HEK293 (cell line): ENCODE results near the gene PA2G4.

Experiments
- CTCF ChIA-PET: fragments of 350-600 bp; formaldehyde crosslinking; extraction: SDS; loops from one replicate; lab custom pipeline; 2021; ENCODE audit warnings: antibody characterized with exemption; lab: Yijun Ruan, JAX
- POLR2A ChIA-PET: fragments of 300-600 bp; formaldehyde crosslinking; extraction: SDS; loops from one replicate; lab custom pipeline; 2020; ENCODE audit warnings: antibody characterized with exemption, inconsistent platforms; lab: Yijun Ruan, JAX
- H3K27ac ChIP-seq: fragments of 200-500 bp; sonication (Bioruptor generic); 2 replicates; pipeline ENCODE4 v1.5.1; 2014; ENCODE audit warnings: low read depth, low read length, control low read depth, inconsistent platforms; ENCODE audit errors: extremely low read depth
- H3K36me3 ChIP-seq, 2 experiments: fragments of 200-500 bp in 1 of 2; sonication (Bioruptor generic) in 1 of 2; 1 replicate in 1 of 2; 2 replicates in 1 of 2; pipeline ENCODE4 v1.5.1; 2014 to 2017; ENCODE audit warnings: inconsistent platforms in 2 of 2, low read length in 2 of 2; ENCODE audit not compliant: control insufficient read depth in 2 of 2, insufficient read depth in 1 of 2
- H3K4me1 ChIP-seq: fragments of 200-500 bp; sonication (Bioruptor generic); 2 replicates; pipeline ENCODE4 v1.5.1; 2014; ENCODE audit warnings: mild to moderate bottlenecking, low read length, inconsistent platforms; ENCODE audit not compliant: control insufficient read depth, insufficient read depth
- H3K4me3 ChIP-seq: 2 replicates; pipeline ENCODE4 v1.5.1; 2011; ENCODE audit warnings: low read depth, mild to moderate bottlenecking, control low read depth, low read length, moderate library complexity
- H3K9me3 ChIP-seq: fragments of 200-500 bp; sonication (Bioruptor generic); 2 replicates; pipeline ENCODE4 v1.5.1; 2014; ENCODE audit warnings: low read depth, low read length, inconsistent platforms; ENCODE audit not compliant: control insufficient read depth, insufficient read depth
- CTCF ChIP-seq: fragments of 450-650 bp; formaldehyde crosslinking; IDR thresholded peaks from 2 replicates; pipeline ENCODE4 v1.5.1; 2016; ENCODE audit warnings: missing biosample characterization, missing genetic modification characterization
- GFI1B ChIP-seq: fragments of 450-650 bp; formaldehyde crosslinking; IDR thresholded peaks from 2 replicates; pipeline ENCODE4 v1.5.1; 2016; ENCODE audit warnings: missing biosample characterization, missing genetic modification characterization
- HOXA7 ChIP-seq: sonication (generic); formaldehyde crosslinking; IDR thresholded peaks from 2 replicates; pipeline ENCODE4 v1.8.1; 2022; ENCODE audit warnings: missing genetic modification reagents, borderline replicate concordance
- HOXD13 ChIP-seq: sonication (generic); formaldehyde crosslinking; IDR thresholded peaks from 2 replicates; pipeline ENCODE4 v1.8.0; 2022; ENCODE audit warnings: missing genetic modification reagents, borderline replicate concordance
- KLF17 ChIP-seq: fragments of 450-650 bp; formaldehyde crosslinking; IDR thresholded peaks from 2 replicates; pipeline ENCODE4 v1.5.1; 2016; ENCODE audit warnings: missing biosample characterization, missing genetic modification characterization
- ZBTB17 ChIP-seq: fragments of 450-650 bp; formaldehyde crosslinking; IDR thresholded peaks from 2 replicates; pipeline ENCODE4 v1.5.1; 2016; ENCODE audit warnings: missing biosample characterization, missing genetic modification characterization
- ZFHX2 ChIP-seq: fragments of 450-650 bp; formaldehyde crosslinking; conservative IDR thresholded peaks from 2 replicates; pipeline ENCODE4 v1.5.1; 2016; ENCODE audit warnings: missing biosample characterization, missing genetic modification characterization
- ZNF121 ChIP-seq: fragments of 450-650 bp; formaldehyde crosslinking; IDR thresholded peaks from 2 replicates; pipeline ENCODE4 v1.5.1; 2016; ENCODE audit warnings: missing biosample characterization, missing genetic modification characterization
- ZNF19 ChIP-seq: fragments of 450-650 bp; formaldehyde crosslinking; IDR thresholded peaks from 2 replicates; pipeline ENCODE4; 2016; ENCODE audit warnings: missing biosample characterization, missing genetic modification characterization, low read depth
- ZNF221 ChIP-seq: fragments of 450-650 bp; formaldehyde crosslinking; IDR thresholded peaks from 2 replicates; pipeline ENCODE4 v1.5.1; 2017; ENCODE audit warnings: missing biosample characterization, missing genetic modification characterization, borderline replicate concordance
- ZNF239 ChIP-seq: fragments of 450-650 bp; formaldehyde crosslinking; IDR thresholded peaks from 2 replicates; pipeline ENCODE4 v1.5.1; 2016; ENCODE audit warnings: missing biosample characterization, missing genetic modification characterization
- ZNF398 ChIP-seq: fragments of 450-650 bp; formaldehyde crosslinking; IDR thresholded peaks from 2 replicates; pipeline ENCODE4 v1.5.1; 2017; ENCODE audit warnings: missing biosample characterization, missing genetic modification characterization
- ZNF433 ChIP-seq: fragments of 450-650 bp; formaldehyde crosslinking; IDR thresholded peaks from 2 replicates; pipeline ENCODE4 v1.5.1; 2016; ENCODE audit warnings: missing biosample characterization, missing genetic modification characterization, low read depth
- ZNF48 ChIP-seq: fragments of 450-650 bp; formaldehyde crosslinking; IDR thresholded peaks from 2 replicates; pipeline ENCODE4 v1.5.1; 2016; ENCODE audit warnings: missing biosample characterization, missing genetic modification characterization
- ZNF513 ChIP-seq: fragments of 450-650 bp; IDR thresholded peaks from 2 replicates; pipeline ENCODE4 v1.5.1; 2018; ENCODE audit warnings: missing biosample characterization, missing genetic modification characterization
- ZNF549 ChIP-seq: fragments of 450-650 bp; IDR thresholded peaks from 2 replicates; pipeline ENCODE4 v1.5.1; 2018; ENCODE audit warnings: missing biosample characterization, missing genetic modification characterization, mild to moderate bottlenecking, inconsistent platforms, moderate library complexity
- ZNF561 ChIP-seq: fragments of 450-650 bp; IDR thresholded peaks from 2 replicates; pipeline ENCODE4 v1.5.1; 2018; ENCODE audit warnings: missing biosample characterization, missing genetic modification characterization, borderline replicate concordance
- ZNF660 ChIP-seq: fragments of 450-650 bp; IDR thresholded peaks from 2 replicates; pipeline ENCODE4 v1.5.1; 2018; ENCODE audit warnings: missing biosample characterization, mild to moderate bottlenecking, missing genetic modification characterization
- ZNF704 ChIP-seq: fragments of 450-650 bp; formaldehyde crosslinking; IDR thresholded peaks from 2 replicates; pipeline ENCODE4 v1.5.1; 2016; ENCODE audit warnings: missing biosample characterization, missing genetic modification characterization
- ZNF777 ChIP-seq: fragments of 450-650 bp; formaldehyde crosslinking; IDR thresholded peaks from 2 replicates; pipeline ENCODE4 v1.5.1; 2017; ENCODE audit warnings: missing biosample characterization, missing genetic modification characterization, borderline replicate concordance
- ZNF785 ChIP-seq: fragments of 450-650 bp; formaldehyde crosslinking; IDR thresholded peaks from 2 replicates; pipeline ENCODE4 v1.5.1; 2016; ENCODE audit warnings: missing biosample characterization, missing genetic modification characterization

Gene PA2G4

GRCh38 chr12:56143870-56144269 lies 39.5 kb downstream of the PA2G4 start:
- Histone ChIP-seq H3K4me1 (peaks cover 6% of the 10 kb centered on the region; the same call in 1 of the 2 replicates), H3K27ac (no peak overlapping the region), H3K36me3 (peaks cover 17 to 63% of the 10 kb centered on the region in 2 experiments; a peak in 2 of 3 replicates), H3K9me3 (no peaks in the 10 kb centered on the region), H3K4me3 (no peak overlapping the region)
- ChIA-PET CTCF (interaction anchor here (0.6 to 0.9 kb wide), 2 partner anchors 16 to 37 kb away, joined by 3 read pairs; partner anchors contain the start of gene ESYT1), POLR2A (interaction anchor here (0.8 to 2.5 kb wide), 5 partner anchors 13 to 78 kb away, joined by 3 to 10 read pairs (median 4); partner anchors contain the start of genes ESYT1, MYL6, RNF41 and ZC3H10)
- TF ChIP-seq GFI1B (tag by site-specific recombination) = no peak
- no peak for TF ChIP-seq ZNF704
- no peak for TF ChIP-seq ZNF785 (tag by site-specific recombination)
- no peak for TF ChIP-seq ZNF561 (tag by site-specific recombination)
- no peak for TF ChIP-seq ZNF433 (tag by site-specific recombination)
- TF ChIP-seq ZNF398 (tag by site-specific recombination) = no peak

GRCh38 chr12:56145217-56145616 lies 40.9 kb downstream of the PA2G4 start:
- Histone ChIP-seq H3K27ac (no peak overlapping the region), H3K9me3 (no peaks in the 10 kb centered on the region), H3K4me3 (no peak overlapping the region), H3K4me1 (peaks cover 6% of the 10 kb centered on the region; the same call in 1 of the 2 replicates), H3K36me3 (peaks cover 4 to 49% of the 10 kb centered on the region in 2 experiments; a peak in 2 of 3 replicates)
- TF ChIP-seq CTCF (tag by site-specific recombination) (no peak), ZNF660 (no peak), ZNF549 (no peak), ZBTB17 (no peak), KLF17 (tag by site-specific recombination) (no peak), ZNF19 (tag by site-specific recombination) (no peak), ZNF239 (tag by site-specific recombination) (no peak), ZNF48 (tag by site-specific recombination) (no peak), ZNF513 (no peak), ZNF777 (tag by site-specific recombination) (no peak), ZFHX2 (tag by site-specific recombination) (no peak), HOXA7 (CRISPR knock-in tag) (no peak), HOXD13 (CRISPR knock-in tag) (no peak), ZNF121 (tag by site-specific recombination) (no peak), ZNF221 (tag by site-specific recombination) (no peak), ZNF433 (tag by site-specific recombination) (no peak)
- ChIA-PET CTCF (interaction anchor here (0.9 kb wide), 1 partner anchor 9 kb away, joined by 3 read pairs; no protein-coding TSS in a partner anchor), POLR2A (interaction anchor here (1.0 to 1.9 kb wide), 2 partner anchors 13 to 27 kb away, joined by 3 to 7 read pairs; partner anchors contain the start of genes MYL6 and ZC3H10)
